RKO (cell line): ENCODE results near the gene ERFE.
A peak's percentile ranks its signal among the peaks of the same experiment; 100 is the strongest.

Experiments
- DNase-seq: peaks from one replicate; pipeline ENCODE4 v3.0.0-alpha.2; 2016; ENCODE audit warnings: low spot score

ERFE gene

GRCh38 chr2:238139196-238140039, 19.4 kb upstream of the ERFE start:
- no peak for DNase-seq

- DNase-seq, result no peak
Measured at GRCh38 chr2:238140040-238140439, 18.7 kb upstream of the ERFE start.

GRCh38 chr2:238140721-238141540, 17.8 kb upstream of the ERFE start:
- DNase-seq, result no peak

GRCh38 chr2:238141541-238142318, 17.0 kb upstream of the ERFE start:
- DNase-seq, result peak; percentile 77

GRCh38 chr2:238142382-238143205, 16.2 kb upstream of the ERFE start:
- DNase-seq, result no peak

GRCh38 chr2:238143239-238143951, 15.4 kb upstream of the ERFE start:
- peak; percentile 78 for DNase-seq

- DNase-seq, result no peak
Measured at GRCh38 chr2:238144262-238144661, 14.5 kb upstream of the ERFE start.

- DNase-seq, result no peak
Measured at GRCh38 chr2:238145046-238145445, 13.7 kb upstream of the ERFE start.

- no peak for DNase-seq
Measured at GRCh38 chr2:238145851-238146250, 12.9 kb upstream of the ERFE start.

- DNase-seq, result no peak
Measured at GRCh38 chr2:238146884-238147544, 11.8 kb upstream of the ERFE start.

- no peak for DNase-seq
Measured at GRCh38 chr2:238148981-238149380, 9.8 kb upstream of the ERFE start.

GRCh38 chr2:238149841-238150572, 8.8 kb upstream of the ERFE start:
- DNase-seq, result no peak

GRCh38 chr2:238150686-238151085, 8.1 kb upstream of the ERFE start:
- DNase-seq, result no peak

GRCh38 chr2:238151205-238151604, 7.6 kb upstream of the ERFE start:
- DNase-seq, result no peak

- DNase-seq, result no peak
Measured at GRCh38 chr2:238151628-238152235, 7.0 kb upstream of the ERFE start.

- no peak for DNase-seq
Measured at GRCh38 chr2:238152771-238153688, 5.7 kb upstream of the ERFE start.

- no peak for DNase-seq
Measured at GRCh38 chr2:238154570-238154969, 4.2 kb upstream of the ERFE start.
